ENCODE results near the gene ATP6V1F. TPM values are rescaled to one million over a fixed set of nuclear protein-coding genes. Genes with fewer than 3 reads are reported as not detected.

The ATP6V1F gene, protein sequence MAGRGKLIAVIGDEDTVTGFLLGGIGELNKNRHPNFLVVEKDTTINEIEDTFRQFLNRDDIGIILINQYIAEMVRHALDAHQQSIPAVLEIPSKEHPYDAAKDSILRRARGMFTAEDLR
- total RNA-seq = 100 to 1,000 TPM; 103 to 148 (median 130) TPM

DNA sequence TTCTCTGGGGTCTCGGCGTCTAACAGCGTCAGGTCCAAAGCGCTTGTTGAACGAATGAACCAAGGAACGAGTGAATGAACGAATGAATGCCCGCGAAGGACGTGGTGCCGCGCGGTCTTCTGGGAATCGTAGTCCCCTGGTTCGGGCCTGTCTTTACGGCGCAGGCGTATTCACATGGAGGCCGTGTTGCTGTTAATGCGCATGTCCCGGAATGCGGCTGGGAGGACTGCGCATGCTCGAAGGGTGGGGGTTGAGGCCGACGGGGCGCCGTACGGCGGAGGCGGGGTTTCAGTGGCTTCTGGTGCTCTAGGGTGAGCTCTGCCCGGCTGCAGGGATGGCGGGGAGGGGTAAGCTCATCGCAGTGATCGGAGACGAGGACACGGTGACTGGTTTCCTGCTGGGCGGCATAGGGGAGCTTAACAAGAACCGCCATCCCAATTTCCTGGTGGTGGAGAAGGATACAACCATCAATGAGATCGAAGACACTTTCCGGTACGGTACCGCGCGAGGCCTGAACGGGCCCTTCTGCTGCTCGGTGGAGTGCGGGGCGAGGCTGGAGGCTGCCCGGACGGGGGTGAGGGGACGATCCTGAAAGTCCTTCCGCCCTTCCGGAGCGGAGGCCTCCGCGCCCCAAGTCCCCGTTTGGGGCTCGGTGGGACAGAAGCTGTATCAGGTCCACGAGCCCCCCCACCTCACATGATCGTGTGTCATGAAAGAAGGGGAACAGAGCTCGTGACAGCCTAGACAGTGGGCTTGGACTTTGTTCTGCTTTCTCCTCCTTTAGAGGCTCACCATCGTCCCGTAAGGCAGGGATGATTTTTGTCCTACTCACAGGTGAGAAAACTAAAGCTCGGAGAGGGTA, at the start of gene ATP6V1F:
ATP6V1F (plus strand) TSS at position 286 of the 862 bp plus-strand sequence; CDS start at position 335, 49 bp downstream.
- Histone ChIP-seq H3K36me3 (peaks cover 0 to 24% (median 15%) of the 10 kb centered on the region in 3 donors), H3K27me3 (no peaks in the 10 kb centered on the region), H3K4me1 (peaks cover 40 to 82% (median 46%) of the 10 kb centered on the region in 3 donors), H3K4me3 (peak within 1 kb of the TSS; percentile 70 to 97 (median 91)), H3K9me3 (no peaks in the 10 kb centered on the region), H3K27ac (peak within 1 kb of the TSS; percentile 87 to 97 (median 89))
- WGBS, 2 donors = 0 to 1% methylated on average over 17 to 42 of the region's 65 CpGs
- TF ChIP-seq POLR2A (IDR thresholded peaks at IDR 0.05) = peak in 3 of 4 donors; percentile 67 to 88 (median 69)
- TF ChIP-seq, protein P1, sequence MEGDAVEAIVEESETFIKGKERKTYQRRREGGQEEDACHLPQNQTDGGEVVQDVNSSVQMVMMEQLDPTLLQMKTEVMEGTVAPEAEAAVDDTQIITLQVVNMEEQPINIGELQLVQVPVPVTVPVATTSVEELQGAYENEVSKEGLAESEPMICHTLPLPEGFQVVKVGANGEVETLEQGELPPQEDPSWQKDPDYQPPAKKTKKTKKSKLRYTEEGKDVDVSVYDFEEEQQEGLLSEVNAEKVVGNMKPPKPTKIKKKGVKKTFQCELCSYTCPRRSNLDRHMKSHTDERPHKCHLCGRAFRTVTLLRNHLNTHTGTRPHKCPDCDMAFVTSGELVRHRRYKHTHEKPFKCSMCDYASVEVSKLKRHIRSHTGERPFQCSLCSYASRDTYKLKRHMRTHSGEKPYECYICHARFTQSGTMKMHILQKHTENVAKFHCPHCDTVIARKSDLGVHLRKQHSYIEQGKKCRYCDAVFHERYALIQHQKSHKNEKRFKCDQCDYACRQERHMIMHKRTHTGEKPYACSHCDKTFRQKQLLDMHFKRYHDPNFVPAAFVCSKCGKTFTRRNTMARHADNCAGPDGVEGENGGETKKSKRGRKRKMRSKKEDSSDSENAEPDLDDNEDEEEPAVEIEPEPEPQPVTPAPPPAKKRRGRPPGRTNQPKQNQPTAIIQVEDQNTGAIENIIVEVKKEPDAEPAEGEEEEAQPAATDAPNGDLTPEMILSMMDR (IDR thresholded peaks at IDR 0.05) = peak in 3 of 6 experiments; percentile 10 to 26 (median 10)
- peak; percentile 91 for DNase-seq
- intact Hi-C loops (cut with DNase I) = no loop called here

DNA sequence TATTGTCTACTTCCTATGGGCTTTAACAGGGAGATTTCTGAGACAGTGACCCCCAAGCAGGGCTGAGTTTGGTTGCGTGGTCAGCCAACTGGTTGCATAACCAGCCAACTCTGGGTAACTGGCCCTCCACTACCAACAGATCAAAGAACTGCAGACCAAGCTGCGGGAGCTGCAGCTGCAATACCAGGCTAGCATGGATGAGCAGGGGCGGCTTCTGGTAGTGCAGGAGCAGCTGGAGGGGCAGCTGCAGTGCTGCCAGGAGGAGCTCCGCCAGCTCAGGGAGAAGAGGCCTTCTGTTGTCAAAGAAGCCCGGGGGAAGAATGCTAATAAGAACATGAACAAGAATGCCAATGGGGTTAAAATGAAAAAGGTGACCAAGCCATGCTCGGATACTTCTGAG, 48.2 kb upstream of the ATP6V1F start:
- peaks cover 0 to 4% (median 0%) of the 10 kb centered on the region in 3 donors for H3K4me1 ChIP-seq
- no peak for DNase-seq
- intact Hi-C loops (cut with DNase I) = no loop called here
- H3K36me3 ChIP-seq = no peaks in the 10 kb centered on the region
- H3K4me3 ChIP-seq = no peak overlapping the region
- WGBS, 2 donors = 84 to 88% methylated on average over 5 to 6 of the region's 6 CpGs
- peaks cover 0 to 18% (median 0%) of the 10 kb centered on the region in 4 donors for H3K27me3 ChIP-seq
- H3K9me3 ChIP-seq = no peaks in the 10 kb centered on the region
- H3K27ac ChIP-seq = no peak overlapping the region
- TF ChIP-seq, protein P1 (IDR thresholded peaks at IDR 0.05) = no peak
- TF ChIP-seq POLR2A (IDR thresholded peaks at IDR 0.05) = no peak

DNA sequence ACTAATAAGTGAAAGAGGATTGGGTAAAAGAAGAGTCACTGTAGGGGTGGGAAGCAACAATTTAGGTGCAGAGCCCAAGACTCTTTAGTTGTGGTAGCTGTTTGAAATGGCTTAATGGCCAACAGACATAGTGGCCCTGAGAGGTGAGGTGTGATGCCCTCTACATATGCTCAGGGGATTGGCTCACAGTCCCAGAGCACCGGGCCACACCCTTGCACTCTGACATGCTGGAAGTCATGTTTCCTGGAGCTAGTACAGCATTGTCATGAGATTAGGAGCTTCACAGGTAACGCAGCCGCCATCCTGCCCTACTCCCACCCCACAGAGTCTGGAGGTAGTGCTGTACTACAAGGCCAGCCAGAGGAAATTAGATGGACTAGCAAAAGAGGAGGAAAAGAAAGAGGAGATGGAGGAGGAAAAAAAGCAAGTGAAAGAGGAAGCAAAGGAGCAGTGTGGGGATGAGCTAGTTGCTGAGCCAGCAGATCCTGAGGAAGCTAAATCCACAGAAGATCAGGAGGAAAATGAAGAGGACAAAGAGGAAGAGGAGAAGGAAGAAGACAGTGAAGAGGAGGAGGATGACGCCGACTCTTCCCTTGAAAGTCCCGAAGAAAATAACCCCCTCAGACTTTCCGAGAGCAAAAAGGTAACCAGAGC, 47.2 kb upstream of the ATP6V1F start:
- WGBS, 2 donors = 73 to 82% methylated on average over 7 of the region's 7 CpGs
- no peaks in the 10 kb centered on the region for H3K9me3 ChIP-seq
- DNase-seq = no peak
- intact Hi-C loops (cut with DNase I) = no loop called here
- no peaks in the 10 kb centered on the region for H3K36me3 ChIP-seq
- no peak overlapping the region for H3K27ac ChIP-seq
- peaks cover 0 to 18% (median 0%) of the 10 kb centered on the region in 4 donors for H3K27me3 ChIP-seq
- TF ChIP-seq, protein P1 (IDR thresholded peaks at IDR 0.05) = no peak
- no peak for TF ChIP-seq POLR2A (IDR thresholded peaks at IDR 0.05)
- H3K4me3 ChIP-seq = no peak overlapping the region
- H3K4me1 ChIP-seq = peaks cover 0 to 4% (median 0%) of the 10 kb centered on the region in 3 donors

DNA sequence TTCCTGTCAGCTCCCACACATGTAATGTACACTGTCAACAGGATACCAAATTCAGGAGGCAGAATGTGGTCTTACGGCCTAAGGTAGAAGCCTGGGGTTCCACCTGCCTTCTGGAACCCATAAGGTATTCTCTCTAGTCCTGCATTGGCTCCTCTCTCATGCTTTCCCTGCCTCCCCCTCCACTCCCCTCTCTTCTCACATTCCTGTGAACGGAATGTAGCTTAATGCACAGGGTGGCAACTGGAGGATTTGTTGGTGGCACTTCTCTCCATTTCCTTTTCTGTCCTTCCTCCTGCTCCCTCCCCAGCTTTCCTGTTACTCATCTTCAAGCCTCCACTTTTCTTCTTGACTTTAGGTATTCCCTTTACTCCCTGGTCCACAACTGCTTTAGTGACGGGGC, 44.0 kb upstream of the ATP6V1F start:
- DNase-seq = no peak
- no peak overlapping the region for H3K27ac ChIP-seq
- H3K4me1 ChIP-seq = no peaks in the 10 kb centered on the region
- WGBS, 2 donors = 79 to 84% methylated on average over 3 of the region's 3 CpGs
- no peak for TF ChIP-seq POLR2A (IDR thresholded peaks at IDR 0.05)
- TF ChIP-seq, protein P1 (IDR thresholded peaks at IDR 0.05) = no peak
- peaks cover 0 to 18% (median 0%) of the 10 kb centered on the region in 4 donors for H3K27me3 ChIP-seq
- H3K4me3 ChIP-seq = no peak overlapping the region
- H3K36me3 ChIP-seq = no peaks in the 10 kb centered on the region
- no peaks in the 10 kb centered on the region for H3K9me3 ChIP-seq
- intact Hi-C loops (cut with DNase I) = no loop called here
